Type B pancreatic cell (in vitro differentiated cells): ENCODE results near the gene C9orf78. TPM values are rescaled to one million over a fixed set of nuclear protein-coding genes. Genes with fewer than 3 reads are reported as not detected.

Source experiments
- DNase-seq: peaks from one replicate; pipeline ENCODE4 v3.0.0; 2021; ENCODE audit warnings: mixed read lengths; ENCODE audit not compliant: unreplicated experiment; ENCODE audit errors: extremely low spot score
- H3K27ac Mint-ChIP-seq: 2 replicates; pipeline ENCODE4 v1.8.0; 2021; ENCODE audit warnings: mild to moderate bottlenecking, mixed read lengths
- H3K27me3 Mint-ChIP-seq: 2 replicates; pipeline ENCODE4 v1.8.0; 2021; ENCODE audit warnings: mixed read lengths
- H3K36me3 Mint-ChIP-seq: 2 replicates; pipeline ENCODE4 v1.8.0; 2021; ENCODE audit warnings: mixed read lengths
- H3K4me1 Mint-ChIP-seq: one replicate; pipeline ENCODE4 v1.8.0; 2021; ENCODE audit warnings: mixed read lengths; ENCODE audit not compliant: unreplicated experiment
- H3K4me3 Mint-ChIP-seq: 2 replicates; pipeline ENCODE4 v1.8.0; 2021; ENCODE audit warnings: mild to moderate bottlenecking, mixed read lengths
- H3K9me3 Mint-ChIP-seq: 2 replicates; pipeline ENCODE4 v1.8.0; 2021; ENCODE audit warnings: mixed read lengths
- CTCF ChIP-seq: fragments of 200-600 bp; sonication (generic); conservative IDR thresholded peaks from 2 replicates; pipeline ENCODE4 v1.5.0; 2021; ENCODE audit warnings: antibody characterized with exemption, mild to moderate bottlenecking
- total RNA-seq: library from RNA; stranded (reverse); gene quantifications from 2 replicates; pipeline ENCODE4 v1.2.1, GENCODE V29; 2021; ENCODE audit warnings: low replicate concordance

The C9orf78 gene
- total RNA-seq, 1 donor from 2014 or later, result 35.4 TPM

- H3K4me1 Mint-ChIP-seq, result peaks cover 28% of the 10 kb centered on the region
- peaks cover 4% of the 10 kb centered on the region for H3K36me3 Mint-ChIP-seq
- no peak overlapping the region for H3K4me3 Mint-ChIP-seq
- no peak overlapping the region for H3K27ac Mint-ChIP-seq
- H3K27me3 Mint-ChIP-seq, result no peaks in the 10 kb centered on the region
- no peak for TF ChIP-seq CTCF
- no peak for DNase-seq
- no peaks in the 10 kb centered on the region for H3K9me3 Mint-ChIP-seq
These were observed 5.0 kb upstream of the C9orf78 start for GRCh38 chr9:129840034-129840433.

GRCh38 chr9:129839324-129840023, 4.4 kb upstream of the C9orf78 start:
- Mint-ChIP-seq H3K27me3 (no peaks in the 10 kb centered on the region), H3K4me1 (peaks cover 28% of the 10 kb centered on the region), H3K36me3 (peaks cover 4% of the 10 kb centered on the region), H3K4me3 (no peak overlapping the region), H3K9me3 (no peaks in the 10 kb centered on the region), H3K27ac (peak overlapping the region; percentile 60)
- DNase-seq, result no peak
- no peak for TF ChIP-seq CTCF

GRCh38 chr9:129838707-129839259, 3.7 kb upstream of the C9orf78 start:
- TF ChIP-seq CTCF, result no peak
- no peak for DNase-seq
- peak overlapping the region; percentile 60 for H3K27ac Mint-ChIP-seq
- H3K4me1 Mint-ChIP-seq, result peaks cover 34% of the 10 kb centered on the region
- no peaks in the 10 kb centered on the region for H3K9me3 Mint-ChIP-seq
- H3K27me3 Mint-ChIP-seq, result no peaks in the 10 kb centered on the region
- H3K36me3 Mint-ChIP-seq, result peaks cover 4% of the 10 kb centered on the region
- peak overlapping the region; percentile 61 for H3K4me3 Mint-ChIP-seq

GRCh38 chr9:129836311-129837007, 1.4 kb upstream of the C9orf78 start:
- peaks cover 7% of the 10 kb centered on the region for H3K36me3 Mint-ChIP-seq
- H3K27ac Mint-ChIP-seq, result peak overlapping the region; percentile 91
- no peak for DNase-seq
- no peaks in the 10 kb centered on the region for H3K9me3 Mint-ChIP-seq
- H3K4me1 Mint-ChIP-seq, result peaks cover 32% of the 10 kb centered on the region
- TF ChIP-seq CTCF, result no peak
- peak overlapping the region; percentile 94 for H3K4me3 Mint-ChIP-seq
- H3K27me3 Mint-ChIP-seq, result no peaks in the 10 kb centered on the region

GRCh38 chr9:129835860-129836223, 767 bp upstream of the C9orf78 start:
- Mint-ChIP-seq H3K4me1 (peaks cover 27% of the 10 kb centered on the region), H3K27ac (peak overlapping the region; percentile 91), H3K27me3 (no peaks in the 10 kb centered on the region), H3K9me3 (no peaks in the 10 kb centered on the region), H3K4me3 (peak overlapping the region; percentile 94), H3K36me3 (peaks cover 3% of the 10 kb centered on the region)
- no peak for TF ChIP-seq CTCF
- DNase-seq, result no peak
